GM11168 (cell line): ENCODE measurements around the gene PRDM11.

Experiments used
- in situ Hi-C: fragments of 300-500 bp; cut with MboI; formaldehyde crosslinking; loops from one replicate; pipeline ENCODE4 v1.12.0; 2022; ENCODE audit warnings: low sequenced_read_pairs; ENCODE audit not compliant: unreplicated experiment

The PRDM11 gene

DNA sequence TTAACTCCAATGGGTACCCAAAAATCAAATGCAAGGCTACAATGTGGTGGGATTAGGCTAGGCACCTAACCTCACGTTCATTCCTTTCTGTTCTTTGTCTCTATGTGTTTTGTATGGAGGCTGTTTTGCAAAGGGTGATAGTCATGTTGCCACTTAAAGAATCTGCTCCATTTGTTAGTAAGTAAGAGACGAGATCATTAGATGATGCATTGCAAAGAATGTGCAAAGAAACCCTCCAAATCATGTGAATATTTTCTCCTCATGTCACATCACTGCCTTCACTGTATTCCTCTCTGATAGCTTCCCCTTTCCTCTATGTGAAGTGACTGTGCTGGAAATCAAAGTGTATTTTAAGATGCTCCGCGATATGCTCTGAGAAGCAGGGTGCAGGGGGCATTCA lies 127.8 kb downstream of the PRDM11 start:
- in situ Hi-C loops, result loop anchor here (10.0 kb wide), 1 partner anchor 51 kb away; no protein-coding TSS in a partner anchor

DNA sequence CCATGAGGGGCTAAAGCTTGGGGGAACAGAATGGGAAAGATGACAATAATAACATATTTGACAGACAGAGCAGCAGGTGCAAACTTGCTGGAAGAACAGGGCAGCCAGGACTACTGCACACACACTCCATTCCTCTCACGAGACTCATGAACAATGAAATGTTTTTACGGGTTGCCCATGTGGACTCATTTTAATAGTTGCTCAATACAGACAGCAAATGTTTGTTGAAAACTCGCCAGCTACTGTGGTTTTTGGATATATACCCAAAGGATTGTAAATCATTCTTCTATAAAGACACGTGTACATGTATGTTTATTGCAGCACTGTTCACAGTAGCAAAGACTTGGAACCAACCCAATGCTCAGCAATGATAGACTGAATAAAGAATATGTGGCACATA lies 129.4 kb downstream of the PRDM11 start:
- in situ Hi-C loops, result loop anchor here (10.0 kb wide), 1 partner anchor 49 kb away; no protein-coding TSS in a partner anchor

DNA sequence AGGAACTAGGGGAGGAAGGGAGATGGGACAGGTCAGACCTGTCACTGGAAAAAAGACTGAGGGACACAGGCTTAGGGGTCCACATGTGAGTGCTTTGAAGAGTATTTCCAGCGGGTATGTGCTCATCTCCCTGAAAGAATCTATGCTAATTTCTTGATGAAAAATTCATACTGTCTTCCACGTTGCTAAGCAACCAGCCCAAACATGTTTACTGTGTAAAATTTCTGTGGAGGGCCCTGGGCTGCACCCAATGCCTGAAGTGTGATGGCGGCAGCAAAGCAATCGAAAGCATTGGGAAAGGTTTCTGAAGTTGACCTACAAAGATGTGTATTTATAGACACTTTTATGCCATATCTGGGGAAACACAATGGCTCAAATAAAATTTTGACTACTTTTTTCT lies 132.3 kb downstream of the PRDM11 start:
- in situ Hi-C loops, result loop anchor here (10.0 kb wide), 1 partner anchor 46 kb away; no protein-coding TSS in a partner anchor

DNA sequence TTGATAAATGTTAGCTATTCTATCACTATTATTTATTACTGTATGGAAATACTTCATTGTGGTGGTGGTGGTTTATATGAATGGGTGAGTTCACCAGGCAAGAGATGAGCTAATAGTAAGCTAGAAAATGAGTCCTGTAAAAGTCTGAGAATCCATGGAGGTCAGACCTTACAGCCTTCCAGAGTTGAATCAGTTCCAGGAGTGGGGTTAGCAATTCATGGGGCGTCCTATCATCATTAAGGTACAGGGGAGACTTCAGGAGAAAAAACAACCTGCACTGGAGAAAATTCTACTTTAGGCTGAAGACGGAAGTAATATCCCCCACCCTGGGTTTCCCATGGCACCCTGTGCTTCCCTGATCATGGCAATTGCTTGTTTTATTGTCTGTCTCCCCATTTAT lies 133.2 kb downstream of the PRDM11 start:
- in situ Hi-C loops, result loop anchor here (10.0 kb wide), 1 partner anchor 45 kb away; no protein-coding TSS in a partner anchor

DNA sequence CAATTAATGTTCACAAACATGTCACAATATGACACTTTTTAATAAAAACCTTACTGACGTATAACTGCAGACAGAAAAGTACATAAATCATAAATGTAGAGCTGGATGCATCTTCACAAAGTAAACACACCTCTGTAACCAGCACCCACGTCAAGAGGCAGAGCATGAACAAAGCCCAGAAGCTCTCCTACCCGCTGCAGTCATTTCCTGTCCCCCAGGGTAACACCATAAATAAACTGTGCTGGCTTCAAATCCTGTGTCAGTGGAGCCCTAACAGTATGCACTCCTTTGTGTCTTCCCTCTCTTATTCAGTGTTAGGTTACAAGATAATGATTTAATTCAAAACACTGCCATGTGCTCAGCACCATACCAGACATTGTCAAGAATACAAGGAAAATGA lies 134.0 kb downstream of the PRDM11 start:
- in situ Hi-C loops, result no loop called here

DNA sequence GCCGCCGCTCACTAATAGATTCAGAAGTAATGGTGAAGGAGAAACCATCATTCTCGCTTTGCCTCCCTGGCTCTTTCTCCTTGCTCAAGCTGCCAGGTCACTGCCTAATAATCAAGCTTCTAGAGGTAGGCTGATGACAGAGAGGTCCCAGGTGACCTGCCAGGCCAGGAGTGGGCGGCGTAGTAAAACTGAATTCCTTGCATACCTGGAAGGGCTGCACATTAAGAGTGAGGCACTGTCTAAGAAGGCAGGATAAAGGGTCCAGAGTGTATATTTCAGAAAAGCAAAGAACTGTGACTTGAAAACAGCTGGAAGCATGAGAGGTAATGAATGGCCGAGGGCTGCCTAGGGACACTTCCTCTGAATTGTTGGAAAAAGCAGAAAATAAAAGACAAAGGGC lies 135.6 kb downstream of the PRDM11 start:
- in situ Hi-C loops, result no loop called here
